HG03571 (cell line): ENCODE data around the gene CCDC154.

Experiments used
- ATAC-seq: cut with Tn5 transposase; IDR thresholded peaks from one replicate; pipeline ENCODE4 v1.9.1; 2021; ENCODE audit not compliant: unreplicated experiment

The CCDC154 gene

GRCh38 chr16:1438229-1439057, 5.9 kb downstream of the CCDC154 start:
- no peak for ATAC-seq

GRCh38 chr16:1437606-1438005, 6.8 kb downstream of the CCDC154 start:
- ATAC-seq = no peak

- no peak for ATAC-seq
Measured at GRCh38 chr16:1436731-1437355, 7.5 kb downstream of the CCDC154 start.

- ATAC-seq = no peak
Measured at GRCh38 chr16:1435921-1436697, 8.2 kb downstream of the CCDC154 start.

- no peak for ATAC-seq
Measured at GRCh38 chr16:1434644-1435592, 9.4 kb downstream of the CCDC154 start.

- ATAC-seq = no peak
Measured at GRCh38 chr16:1433756-1434155, 10.6 kb downstream of the CCDC154 start.

- no peak for ATAC-seq
Measured at GRCh38 chr16:1433263-1433560, 11.1 kb downstream of the CCDC154 start.

GRCh38 chr16:1432388-1433262, 11.7 kb downstream of the CCDC154 start:
- ATAC-seq = no peak

- no peak for ATAC-seq
Measured at GRCh38 chr16:1431497-1432270, 12.7 kb downstream of the CCDC154 start.

- no peak for ATAC-seq
Measured at GRCh38 chr16:1430759-1431496, 13.4 kb downstream of the CCDC154 start, which contains the start of gene PERCC1. PERCC1 (plus strand) TSS chr16:1431078; CDS start chr16:1432594, 1,516 bp downstream.

GRCh38 chr16:1430214-1430758, 14.1 kb downstream of the CCDC154 start:
- ATAC-seq = no peak

GRCh38 chr16:1429631-1430030, 14.7 kb downstream of the CCDC154 start:
- ATAC-seq = no peak

GRCh38 chr16:1429012-1429411, 15.3 kb downstream of the CCDC154 start:
- ATAC-seq = no peak

- no peak for ATAC-seq
Measured at GRCh38 chr16:1428511-1428910, 15.8 kb downstream of the CCDC154 start.

- ATAC-seq = no peak
Measured at GRCh38 chr16:1427473-1428461, 16.6 kb downstream of the CCDC154 start.

- ATAC-seq = no peak
Measured at GRCh38 chr16:1426734-1427471, 17.5 kb downstream of the CCDC154 start.
